Measurements from ENCODE around the gene TRIM67. TPM values are rescaled to one million over a fixed set of nuclear protein-coding genes. Genes with fewer than 3 reads are reported as not detected.

The TRIM67 gene
- total and polyA plus RNA-seq, 9 of the 15 experiments (the other 6 are each of a cell fraction or from before 2014, with no cell fraction given), result 0.04 to 0.60 (median 0.31) TPM

DNA sequence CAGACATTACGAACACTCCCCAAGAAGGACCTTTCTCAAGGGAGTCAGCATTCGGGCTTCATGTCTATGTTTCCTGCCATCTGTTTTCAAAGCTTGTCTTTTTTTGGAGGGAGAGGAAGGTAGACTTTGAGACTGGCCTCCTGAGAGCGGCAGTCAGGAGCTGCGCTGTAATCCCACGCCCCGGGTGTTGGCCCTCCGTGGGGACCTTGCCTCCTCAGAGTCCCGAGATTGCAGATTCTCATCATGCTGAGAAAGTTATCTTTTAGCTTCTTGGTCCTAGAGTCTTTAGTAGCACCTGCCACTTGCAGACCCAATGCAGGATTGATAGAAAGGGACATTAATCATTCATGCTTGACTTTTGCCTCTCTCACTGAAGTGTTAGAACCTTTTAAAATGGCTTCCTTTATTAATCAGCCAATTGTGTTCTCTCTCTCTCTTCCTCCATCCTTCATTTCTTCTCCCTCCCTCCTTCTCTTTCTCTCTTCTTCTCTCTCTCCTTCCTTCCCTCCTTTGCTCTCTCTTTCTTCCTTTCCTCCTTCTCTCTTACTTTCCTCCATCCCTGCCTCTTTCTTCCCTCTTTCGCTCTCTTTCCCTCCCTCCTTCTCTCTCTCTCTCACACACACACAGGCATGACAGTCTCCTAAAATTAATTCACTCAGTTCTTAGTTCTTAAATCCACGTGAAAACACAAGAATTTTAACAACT, 54.0 kb downstream of the TRIM67 start (continued):
- no peak for TF ChIP-seq ZNF583 (CRISPR knock-in tag; IDR thresholded peaks at IDR 0.05)
- TF ChIP-seq PKNOX1 (IDR thresholded peaks at IDR 0.05), result peak; percentile 68
- TF ChIP-seq KDM5B (IDR thresholded peaks at IDR 0.05; ENCODE audit: insufficient replicate concordance, low read depth, low read length), result no peak
- no peak for TF ChIP-seq TAF1 (IDR thresholded peaks at IDR 0.05; ENCODE audit: control insufficient read depth, extremely low read depth, insufficient read depth, low read length, severe bottlenecking)
- no peak for TF ChIP-seq TAF9B (IDR thresholded peaks at IDR 0.05; ENCODE audit: partially characterized antibody)
- TF ChIP-seq OTX1 (CRISPR knock-in tag; IDR thresholded peaks at IDR 0.05), result peak; percentile 40; the same call in 1 of the 2 replicates
- TF ChIP-seq HOXB6 (CRISPR knock-in tag; IDR thresholded peaks at IDR 0.05; ENCODE audit: borderline replicate concordance), result no peak
- no peak for TF ChIP-seq ZNF217 (CRISPR knock-in tag; IDR thresholded peaks at IDR 0.05)
- TF ChIP-seq, protein P1, sequence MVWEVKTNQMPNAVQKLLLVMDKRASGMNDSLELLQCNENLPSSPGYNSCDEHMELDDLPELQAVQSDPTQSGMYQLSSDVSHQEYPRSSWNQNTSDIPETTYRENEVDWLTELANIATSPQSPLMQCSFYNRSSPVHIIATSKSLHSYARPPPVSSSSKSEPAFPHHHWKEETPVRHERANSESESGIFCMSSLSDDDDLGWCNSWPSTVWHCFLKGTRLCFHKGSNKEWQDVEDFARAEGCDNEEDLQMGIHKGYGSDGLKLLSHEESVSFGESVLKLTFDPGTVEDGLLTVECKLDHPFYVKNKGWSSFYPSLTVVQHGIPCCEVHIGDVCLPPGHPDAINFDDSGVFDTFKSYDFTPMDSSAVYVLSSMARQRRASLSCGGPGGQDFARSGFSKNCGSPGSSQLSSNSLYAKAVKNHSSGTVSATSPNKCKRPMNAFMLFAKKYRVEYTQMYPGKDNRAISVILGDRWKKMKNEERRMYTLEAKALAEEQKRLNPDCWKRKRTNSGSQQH (CRISPR knock-in tag; IDR thresholded peaks at IDR 0.05), result peak; percentile 64; the same call in 1 of the 2 replicates
- no peak for TF ChIP-seq SIN3A (IDR thresholded peaks at IDR 0.05; ENCODE audit: borderline replicate concordance in 2 of 2, control insufficient read depth in 1 of 2, low read depth in 2 of 2, low read length in 2 of 2)
- TF ChIP-seq, protein P2, sequence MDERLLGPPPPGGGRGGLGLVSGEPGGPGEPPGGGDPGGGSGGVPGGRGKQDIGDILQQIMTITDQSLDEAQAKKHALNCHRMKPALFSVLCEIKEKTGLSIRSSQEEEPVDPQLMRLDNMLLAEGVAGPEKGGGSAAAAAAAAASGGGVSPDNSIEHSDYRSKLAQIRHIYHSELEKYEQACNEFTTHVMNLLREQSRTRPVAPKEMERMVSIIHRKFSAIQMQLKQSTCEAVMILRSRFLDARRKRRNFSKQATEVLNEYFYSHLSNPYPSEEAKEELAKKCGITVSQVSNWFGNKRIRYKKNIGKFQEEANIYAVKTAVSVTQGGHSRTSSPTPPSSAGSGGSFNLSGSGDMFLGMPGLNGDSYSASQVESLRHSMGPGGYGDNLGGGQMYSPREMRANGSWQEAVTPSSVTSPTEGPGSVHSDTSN (CRISPR knock-in tag; IDR thresholded peaks at IDR 0.05; ENCODE audit: low read depth), result no peak
- TF ChIP-seq, protein P2 (tag; conservative IDR thresholded peaks at IDR 0.05; ENCODE audit: low read depth), result 0 out of 2 replicates have a peak, but pooled peaks have one; percentile 43
- no peak for TF ChIP-seq ZBTB9 (CRISPR knock-in tag; IDR thresholded peaks at IDR 0.05)
- 0 out of 4 replicates have a peak, but pooled peaks of 1 of the 2 experiments have one; percentile 11 for TF ChIP-seq FOXK2 (conservative IDR thresholded peaks at IDR 0.05 in 1 of 2, IDR thresholded peaks at IDR 0.05 in 1 of 2; ENCODE audit: low read depth in 2 of 2)
- TF ChIP-seq, protein P3, sequence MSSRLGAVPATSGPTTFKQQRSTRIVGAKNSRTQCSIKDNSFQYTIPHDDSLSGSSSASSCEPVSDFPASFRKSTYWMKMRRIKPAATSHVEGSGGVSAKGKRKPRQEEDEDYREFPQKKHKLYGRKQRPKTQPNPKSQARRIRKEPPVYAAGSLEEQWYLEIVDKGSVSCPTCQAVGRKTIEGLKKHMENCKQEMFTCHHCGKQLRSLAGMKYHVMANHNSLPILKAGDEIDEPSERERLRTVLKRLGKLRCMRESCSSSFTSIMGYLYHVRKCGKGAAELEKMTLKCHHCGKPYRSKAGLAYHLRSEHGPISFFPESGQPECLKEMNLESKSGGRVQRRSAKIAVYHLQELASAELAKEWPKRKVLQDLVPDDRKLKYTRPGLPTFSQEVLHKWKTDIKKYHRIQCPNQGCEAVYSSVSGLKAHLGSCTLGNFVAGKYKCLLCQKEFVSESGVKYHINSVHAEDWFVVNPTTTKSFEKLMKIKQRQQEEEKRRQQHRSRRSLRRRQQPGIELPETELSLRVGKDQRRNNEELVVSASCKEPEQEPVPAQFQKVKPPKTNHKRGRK (tag; IDR thresholded peaks at IDR 0.05), result peak; percentile 87

Measured in K562 (cell line).